Measurements from ENCODE around the gene SRR.

The SRR gene

DNA sequence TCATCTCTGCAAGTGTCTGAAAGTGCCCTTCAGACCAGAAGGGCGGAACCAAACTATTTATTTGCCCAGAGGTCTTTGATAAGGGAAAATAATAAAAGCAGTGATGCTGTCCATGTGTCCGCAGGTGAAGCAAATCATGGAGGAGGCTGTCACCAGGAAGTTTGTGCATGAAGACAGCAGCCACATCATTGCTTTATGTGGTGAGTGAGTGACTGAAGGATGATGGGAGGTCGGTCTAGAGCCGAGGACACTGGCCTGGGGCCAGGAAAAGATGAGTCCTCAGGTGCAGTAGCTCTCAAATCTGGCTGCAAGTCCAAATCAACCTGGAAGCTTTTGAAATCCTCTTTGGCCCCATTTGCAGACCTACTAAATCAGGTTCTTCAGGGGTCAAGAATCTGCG is 39.7 kb downstream of the SRR start:
- no peak for DNase-seq (ENCODE audit: low spot score)
- FAIRE-seq, result no peak

- FAIRE-seq, result no peak
- DNase-seq (ENCODE audit: low spot score), result no peak
Measured at GRCh38 chr17:2344528-2344927, 40.8 kb downstream of the SRR start.

DNA sequence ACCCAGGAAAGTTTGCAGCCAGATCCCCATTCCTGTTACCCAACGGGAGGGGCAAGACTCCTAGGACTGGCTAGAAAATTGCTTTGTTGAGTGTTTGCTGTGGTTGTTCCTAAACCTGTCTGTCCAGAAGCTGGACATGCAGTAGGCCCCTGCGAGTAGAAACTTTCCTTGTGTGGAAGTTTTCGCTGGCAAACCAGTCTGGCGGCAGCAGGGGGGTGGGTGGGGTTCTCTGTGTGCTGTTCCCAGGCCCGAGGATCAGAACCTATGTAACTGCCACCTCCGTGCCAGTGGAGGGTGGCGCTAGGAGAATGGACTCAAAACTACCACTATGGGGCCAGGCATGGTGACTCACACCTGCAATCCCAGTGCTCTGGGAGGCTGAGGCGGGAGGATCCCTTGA is 42.7 kb downstream of the SRR start:
- no peak for FAIRE-seq
- no peak for DNase-seq (ENCODE audit: low spot score)

GRCh38 chr17:2347805-2348685 is 44.3 kb downstream of the SRR start:
- no peak for DNase-seq (ENCODE audit: low spot score)
- no peak for FAIRE-seq

GRCh38 chr17:2351269-2351668 is 47.5 kb downstream of the SRR start:
- no peak for FAIRE-seq

DNA sequence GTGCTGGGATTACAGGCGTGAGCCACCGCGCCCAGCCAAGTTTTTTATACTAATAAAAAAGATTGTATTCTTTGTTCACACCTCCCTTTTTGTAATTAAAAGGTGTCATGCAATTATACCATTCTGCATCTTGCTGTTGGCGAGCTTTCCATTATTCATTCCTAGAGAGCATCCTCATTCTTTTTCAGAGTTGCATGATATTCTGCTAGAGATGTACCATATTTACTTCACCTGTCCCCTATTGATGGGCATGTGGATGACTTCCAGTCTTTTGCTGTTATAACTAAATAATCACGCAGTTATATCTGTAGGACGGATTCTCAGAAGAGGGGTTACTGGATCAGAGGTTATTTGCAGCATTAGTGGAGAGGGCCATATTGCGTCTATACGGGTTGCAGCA is 50.6 kb downstream of the SRR start:
- no peak for DNase-seq (ENCODE audit: low spot score)
- no peak for FAIRE-seq

More at GRCh38 chr17:2351269-2351668, 47.5 kb downstream of the SRR start:
- DNase-seq (ENCODE audit: low spot score), result no peak

GRCh38 chr17:2357237-2357636 is 53.5 kb downstream of the SRR start:
- DNase-seq (ENCODE audit: low spot score), result no peak
- FAIRE-seq, result no peak

DNA sequence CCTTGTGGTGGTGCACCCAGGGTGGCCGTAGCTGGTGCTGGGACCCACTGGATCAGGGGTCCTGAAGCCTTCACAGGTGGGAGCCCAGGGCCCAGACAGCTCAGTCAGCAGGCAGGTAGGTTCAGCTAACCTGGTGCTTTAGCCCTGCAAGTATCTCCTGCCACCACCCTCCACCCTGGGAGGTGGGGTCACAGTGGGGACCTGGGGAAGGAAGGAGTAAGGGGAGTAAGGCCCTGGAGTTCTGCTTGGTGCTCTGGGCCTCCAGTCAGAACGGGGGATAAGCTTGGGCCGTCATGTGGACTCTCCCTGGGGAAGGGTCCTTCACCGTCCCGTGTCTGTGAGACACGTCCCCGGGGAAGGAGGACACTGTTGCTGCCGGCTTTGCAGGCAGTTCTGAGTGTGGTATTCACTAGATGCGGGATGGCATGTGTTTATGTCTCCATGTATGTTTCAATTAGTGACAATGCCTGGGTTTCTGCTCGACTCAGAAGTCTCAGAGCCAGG is 54.2 kb downstream of the SRR start:
- no peak for FAIRE-seq
- no peak for DNase-seq (ENCODE audit: low spot score)

DNA sequence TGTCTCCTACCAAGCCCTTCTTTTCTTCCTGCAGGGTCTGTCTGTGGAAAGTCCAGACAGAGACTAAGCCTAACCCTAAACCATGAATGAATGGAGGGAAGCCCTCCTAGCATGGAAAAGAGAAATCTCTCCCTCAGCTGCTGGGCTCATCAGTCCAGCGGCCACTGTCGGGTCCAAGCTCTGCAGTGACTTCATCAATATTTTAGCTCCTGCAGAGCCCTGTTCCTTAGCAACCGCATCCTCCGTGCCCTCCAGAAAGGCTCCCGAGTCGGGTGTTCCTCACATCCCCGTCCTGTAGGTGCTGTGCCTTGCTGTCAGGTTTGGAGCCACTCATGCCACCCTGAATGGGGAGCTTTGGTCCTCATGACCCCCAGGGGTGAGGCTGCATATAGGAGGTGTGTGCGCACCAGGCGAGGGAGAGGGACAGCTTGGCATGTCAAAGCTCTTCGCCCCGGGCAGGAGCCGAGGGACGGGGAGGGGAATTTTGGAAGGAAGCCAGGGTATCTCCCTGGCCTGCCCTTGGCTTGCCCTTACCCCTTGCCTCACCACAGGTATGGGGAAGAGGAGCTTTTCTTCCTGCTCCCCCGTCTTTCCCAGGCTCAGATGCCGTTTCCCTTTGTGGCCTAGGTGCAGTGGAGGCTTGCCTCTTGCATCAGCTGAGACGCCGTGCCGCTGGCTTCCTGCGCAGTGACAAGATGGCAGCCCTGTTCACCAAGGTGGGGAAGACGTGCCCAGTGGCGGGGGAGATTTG is 57.4 kb downstream of the SRR start:
- DNase-seq (ENCODE audit: low spot score), result no peak
- no peak for FAIRE-seq

DNA sequence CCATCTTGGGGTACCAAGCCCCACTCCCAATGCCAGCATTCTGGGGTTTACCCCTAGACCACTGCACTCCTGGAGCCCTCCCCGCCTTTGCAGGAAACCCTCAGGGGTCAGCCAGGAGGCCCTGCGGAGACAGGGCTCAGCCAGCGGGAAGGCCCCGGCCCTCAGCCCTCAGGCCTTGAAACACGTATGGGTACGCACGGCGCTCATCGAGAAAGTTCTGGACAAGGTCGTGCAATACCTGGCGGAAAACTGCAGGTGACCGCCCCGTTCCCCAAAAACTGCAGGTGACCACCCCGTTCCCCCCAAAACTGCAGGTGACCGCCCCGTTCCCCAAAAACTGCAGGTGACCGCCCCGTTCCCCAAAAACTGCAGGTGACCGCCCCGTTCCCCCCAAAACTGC is 58.3 kb downstream of the SRR start:
- FAIRE-seq, result no peak
- no peak for DNase-seq (ENCODE audit: low spot score)

DNA sequence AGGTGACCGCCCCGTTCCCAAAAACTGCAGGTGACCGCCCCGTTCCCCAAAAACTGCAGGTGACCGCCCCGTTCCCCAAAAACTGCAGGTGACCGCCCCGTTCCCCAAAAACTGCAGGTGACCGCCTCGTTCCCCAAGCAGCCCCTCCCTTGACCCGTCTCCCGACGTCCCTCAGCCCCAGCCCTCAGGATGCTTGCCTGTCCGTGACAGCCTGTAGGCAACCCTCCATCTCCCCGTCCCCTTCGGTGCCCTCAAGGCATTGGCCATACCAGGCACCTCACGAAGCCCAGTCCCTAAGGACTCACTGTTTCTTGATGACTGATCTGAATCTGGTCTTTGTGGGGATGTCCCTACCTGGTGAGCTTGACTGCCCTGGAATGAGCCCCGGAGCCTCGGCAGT is 58.7 kb downstream of the SRR start:
- no peak for DNase-seq (ENCODE audit: low spot score)
- FAIRE-seq, result no peak

GRCh38 chr17:2362881-2363280 is 59.1 kb downstream of the SRR start:
- no peak for DNase-seq (ENCODE audit: low spot score)
- no peak for FAIRE-seq

DNA sequence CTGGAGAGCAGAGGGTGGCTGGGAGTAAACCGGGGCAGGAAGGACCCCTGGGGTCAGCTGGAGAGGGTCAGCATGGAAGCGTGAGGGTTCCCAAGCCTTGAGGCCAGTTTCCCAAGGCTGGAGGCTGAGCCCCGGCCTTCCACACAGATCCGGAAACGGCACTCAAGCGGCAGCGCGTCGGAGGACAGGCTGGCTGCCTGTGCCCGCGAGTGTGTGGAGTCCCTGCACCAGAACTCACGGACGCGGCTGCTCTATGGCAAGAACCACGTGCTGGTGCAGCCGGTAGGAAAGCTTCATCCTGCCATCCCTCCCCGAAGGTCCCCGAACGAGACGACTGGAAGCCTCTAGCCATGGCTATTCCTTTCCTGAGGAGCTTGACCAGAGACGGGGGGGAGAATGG is 59.6 kb downstream of the SRR start:
- DNase-seq (ENCODE audit: low spot score) (no peak), FAIRE-seq (no peak)

- no peak for DNase-seq (ENCODE audit: low spot score)
- no peak for FAIRE-seq
Measured at GRCh38 chr17:2363851-2364762, 60.4 kb downstream of the SRR start.

DNA sequence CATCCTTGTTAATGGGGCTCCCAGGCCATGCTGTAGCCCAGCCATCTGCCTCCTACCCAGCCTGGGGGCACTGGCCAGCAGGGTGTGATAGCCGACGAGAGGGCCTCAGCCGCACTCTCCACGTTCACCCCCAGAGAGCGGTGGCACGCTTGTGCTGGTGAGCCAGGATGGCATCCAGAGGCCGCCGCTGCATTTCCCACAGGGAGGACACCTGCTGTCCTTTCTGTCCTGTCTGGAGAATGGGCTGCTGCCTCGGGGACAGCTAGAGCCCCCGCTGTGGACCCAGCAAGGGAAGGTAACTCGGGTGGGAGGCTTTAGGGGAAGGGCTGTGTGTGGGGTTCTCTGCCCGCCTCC is 61.0 kb downstream of the SRR start:
- no peak for FAIRE-seq

DNA sequence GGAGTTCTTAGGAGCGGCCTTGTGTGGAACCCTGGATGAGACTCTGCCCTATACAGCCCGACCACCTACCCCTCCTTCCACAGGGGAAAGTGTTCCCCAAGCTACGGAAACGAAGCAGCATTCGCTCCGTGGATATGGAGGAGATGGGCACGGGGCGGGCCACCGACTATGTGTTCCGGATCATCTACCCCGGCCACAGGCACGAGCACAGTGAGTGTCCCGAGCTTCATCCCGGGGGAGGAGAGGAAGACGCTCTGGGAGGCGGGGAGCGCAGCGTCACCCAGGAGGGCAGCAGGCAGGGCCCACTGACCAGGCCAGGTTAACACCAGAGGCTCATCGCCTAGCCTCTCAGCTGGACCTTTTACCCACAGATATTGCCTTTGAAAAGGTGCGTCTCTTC is 61.4 kb downstream of the SRR start:
- DNase-seq (ENCODE audit: low spot score), result no peak
- FAIRE-seq, result no peak

More for the DNA sequence above, 61.0 kb downstream of the SRR start:
- no peak for DNase-seq (ENCODE audit: low spot score)

DNA sequence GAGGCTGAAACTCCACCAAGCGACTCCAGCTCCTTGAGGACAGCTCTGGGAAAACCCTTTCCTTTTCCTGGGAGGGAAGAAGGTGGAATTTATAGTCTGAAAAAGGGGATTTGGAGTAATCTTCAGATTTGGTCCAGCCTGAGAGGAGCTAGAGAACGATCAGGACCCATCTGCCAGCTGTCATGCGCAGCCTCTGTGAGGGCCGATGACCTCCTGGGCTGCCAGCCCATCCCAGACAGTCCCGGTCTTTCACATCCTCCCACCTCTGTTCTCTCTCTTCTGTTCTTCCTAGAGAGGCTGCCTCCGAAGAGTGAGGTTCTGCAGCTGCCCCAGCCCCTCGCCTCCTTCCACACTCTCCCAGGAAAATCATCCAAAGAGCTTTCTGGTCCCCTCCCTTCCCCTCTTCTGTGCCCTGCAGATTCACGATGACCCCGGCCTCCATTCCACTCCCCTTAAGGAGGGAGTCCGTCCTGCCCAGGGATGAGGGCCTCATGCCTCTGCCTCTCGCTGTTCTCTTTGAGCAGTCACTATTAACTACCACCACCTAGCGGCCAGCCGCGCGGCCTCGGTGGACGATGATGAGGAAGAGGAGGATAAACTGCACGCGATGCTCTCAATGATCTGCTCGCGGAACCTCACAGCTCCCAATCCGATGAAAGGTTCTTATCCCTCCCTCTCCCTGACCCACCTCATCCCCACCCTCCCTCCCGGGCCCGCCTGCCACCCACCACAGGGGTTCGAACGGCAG is 63.2 kb downstream of the SRR start:
- DNase-seq (ENCODE audit: low spot score), result no peak
- no peak for FAIRE-seq

- FAIRE-seq (no peak), DNase-seq (ENCODE audit: low spot score) (no peak)
Measured at GRCh38 chr17:2368359-2368758, 64.6 kb downstream of the SRR start.

DNA sequence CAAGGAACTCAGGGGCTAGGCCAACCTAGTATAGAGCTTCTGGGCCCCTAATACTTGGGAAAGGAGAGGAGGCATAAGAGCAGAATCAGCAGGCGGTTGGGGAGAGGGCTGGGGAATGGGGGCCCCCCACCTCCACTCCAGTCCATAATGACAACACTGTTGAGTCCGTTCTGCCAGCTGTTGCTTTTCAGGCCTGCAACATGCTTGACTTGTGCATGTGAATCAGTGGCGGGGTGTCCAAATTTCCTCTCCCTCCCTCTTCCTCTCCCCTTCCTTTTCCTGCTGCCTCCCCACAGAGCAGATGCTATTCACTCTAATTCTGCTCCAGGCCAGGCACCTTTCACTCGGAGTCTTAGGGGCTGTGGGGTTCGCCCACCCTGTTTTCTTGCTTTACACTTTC is 65.3 kb downstream of the SRR start:
- FAIRE-seq, result no peak
- no peak for DNase-seq (ENCODE audit: low spot score)

- no peak for DNase-seq (ENCODE audit: low spot score)
Measured at GRCh38 chr17:2369551-2370210, 65.9 kb downstream of the SRR start.

More at GRCh38 chr17:2369551-2370210, 65.9 kb downstream of the SRR start:
- FAIRE-seq, result no peak

Measured in RCC 7860 (cell line).